Measurements from ENCODE around the gene SERPING1.
"Not testable (repeated sequence)": the region's sequence is repeated elsewhere in the genome, so short reads cannot be mapped to it uniquely, and the experiment has no call there.

SERPING1 gene

GRCh38 chr11:57648801-57649735 is 51.6 kb downstream of the SERPING1 start:
- Histone ChIP-seq H3K9ac (no peak overlapping the region), H3K4me3 (ENCODE audit: low read depth, low read length) (no peak overlapping the region), H3K4me1 (no peaks in the 10 kb centered on the region), H3K79me2 (no peaks in the 10 kb centered on the region), H3K27ac (no peak overlapping the region), H3K9me3 (ENCODE audit: control insufficient read depth, low read length) (no peaks in the 10 kb centered on the region), H2AFZ (no peak overlapping the region), H3K36me3 (ENCODE audit: control insufficient read depth, insufficient read depth, low read length) (no peaks in the 10 kb centered on the region), H3K4me2 (ENCODE audit: low read length) (no peak overlapping the region), H3K27me3 (ENCODE audit: control insufficient read depth, insufficient read depth, low read length) (no peaks in the 10 kb centered on the region)
- TF ChIP-seq, protein P1, sequence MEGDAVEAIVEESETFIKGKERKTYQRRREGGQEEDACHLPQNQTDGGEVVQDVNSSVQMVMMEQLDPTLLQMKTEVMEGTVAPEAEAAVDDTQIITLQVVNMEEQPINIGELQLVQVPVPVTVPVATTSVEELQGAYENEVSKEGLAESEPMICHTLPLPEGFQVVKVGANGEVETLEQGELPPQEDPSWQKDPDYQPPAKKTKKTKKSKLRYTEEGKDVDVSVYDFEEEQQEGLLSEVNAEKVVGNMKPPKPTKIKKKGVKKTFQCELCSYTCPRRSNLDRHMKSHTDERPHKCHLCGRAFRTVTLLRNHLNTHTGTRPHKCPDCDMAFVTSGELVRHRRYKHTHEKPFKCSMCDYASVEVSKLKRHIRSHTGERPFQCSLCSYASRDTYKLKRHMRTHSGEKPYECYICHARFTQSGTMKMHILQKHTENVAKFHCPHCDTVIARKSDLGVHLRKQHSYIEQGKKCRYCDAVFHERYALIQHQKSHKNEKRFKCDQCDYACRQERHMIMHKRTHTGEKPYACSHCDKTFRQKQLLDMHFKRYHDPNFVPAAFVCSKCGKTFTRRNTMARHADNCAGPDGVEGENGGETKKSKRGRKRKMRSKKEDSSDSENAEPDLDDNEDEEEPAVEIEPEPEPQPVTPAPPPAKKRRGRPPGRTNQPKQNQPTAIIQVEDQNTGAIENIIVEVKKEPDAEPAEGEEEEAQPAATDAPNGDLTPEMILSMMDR (IDR thresholded peaks at IDR 0.05): no peak

DNA sequence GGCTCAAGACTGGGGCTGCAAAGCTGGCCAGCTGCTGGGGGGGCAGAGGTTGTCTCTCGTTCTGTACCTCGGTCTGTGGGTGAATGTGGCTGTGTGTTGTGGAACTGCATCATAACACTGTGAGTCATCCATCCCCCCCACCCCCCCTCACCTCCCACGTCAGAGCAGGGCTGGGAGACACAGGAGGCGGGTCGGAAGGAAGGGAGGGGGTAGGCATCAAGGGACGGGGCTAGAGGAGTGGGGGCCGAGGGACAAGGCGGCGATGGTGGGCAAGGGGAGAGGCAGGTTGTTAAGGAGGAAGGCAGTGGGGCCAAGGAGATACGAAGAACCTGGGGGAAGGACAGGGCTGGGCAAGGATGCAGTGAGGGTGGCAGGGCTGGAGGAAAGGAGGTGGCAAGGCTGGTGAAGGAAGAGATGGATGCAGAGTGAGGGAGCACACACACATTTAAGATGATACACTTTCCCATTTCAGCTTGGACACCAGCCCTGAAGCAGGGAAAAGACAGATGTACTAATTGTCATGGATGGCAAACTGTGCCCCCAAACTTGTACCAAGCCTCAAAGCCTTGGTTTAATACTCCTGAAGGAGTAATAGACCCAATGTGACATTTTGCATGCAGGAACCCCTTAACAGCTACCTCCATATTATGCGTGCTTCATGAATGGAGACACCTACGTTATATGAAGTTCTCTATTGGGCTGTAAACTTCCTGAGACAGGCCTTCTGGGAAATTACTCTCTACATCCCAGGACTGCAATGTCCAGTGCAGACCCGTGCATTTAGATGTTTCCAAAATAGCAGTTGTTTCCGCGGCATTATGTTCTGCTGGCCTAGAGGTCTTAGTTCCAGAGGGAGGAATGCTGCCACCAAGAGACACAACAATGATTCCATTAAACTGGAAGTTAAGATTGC is 52.6 kb downstream of the SERPING1 start, which contains the start of gene YPEL4:
YPEL4 (minus strand) TSS at position 87 of the 913 bp plus-strand sequence. CDS start 2,805 bp downstream, outside the sequence.
- Histone ChIP-seq H3K4me1 (no peaks in the 10 kb centered on the region), H3K36me3 (ENCODE audit: control insufficient read depth, insufficient read depth, low read length) (no peaks in the 10 kb centered on the region), H3K79me2 (no peaks in the 10 kb centered on the region), H2AFZ (no peak within 1 kb of the TSS), H3K27me3 (ENCODE audit: control insufficient read depth, insufficient read depth, low read length) (no peaks in the 10 kb centered on the region), H3K9ac (no peak within 1 kb of the TSS), H3K9me3 (ENCODE audit: control insufficient read depth, low read length) (no peaks in the 10 kb centered on the region), H3K4me2 (ENCODE audit: low read length) (no peak within 1 kb of the TSS), H3K4me3 (ENCODE audit: low read depth, low read length) (no peak within 1 kb of the TSS), H3K27ac (no peak within 1 kb of the TSS)
- TF ChIP-seq, protein P1 (IDR thresholded peaks at IDR 0.05): no peak

GRCh38 chr11:57650739-57651090 is 53.2 kb downstream of the SERPING1 start:
- H3K79me2 ChIP-seq: no peaks in the 10 kb centered on the region
- H3K27ac ChIP-seq: no peak overlapping the region
- TF ChIP-seq, protein P1 (IDR thresholded peaks at IDR 0.05): no peak
- H3K9ac ChIP-seq: no peak overlapping the region
- no peak overlapping the region for H3K4me2 ChIP-seq (ENCODE audit: low read length)
- H3K9me3 ChIP-seq (ENCODE audit: control insufficient read depth, low read length): no peaks in the 10 kb centered on the region
- H3K4me3 ChIP-seq (ENCODE audit: low read depth, low read length): no peak overlapping the region
- H3K36me3 ChIP-seq (ENCODE audit: control insufficient read depth, insufficient read depth, low read length): no peaks in the 10 kb centered on the region
- H3K4me1 ChIP-seq: no peaks in the 10 kb centered on the region
- no peaks in the 10 kb centered on the region for H3K27me3 ChIP-seq (ENCODE audit: control insufficient read depth, insufficient read depth, low read length)
- no peak overlapping the region for H2AFZ ChIP-seq

DNA sequence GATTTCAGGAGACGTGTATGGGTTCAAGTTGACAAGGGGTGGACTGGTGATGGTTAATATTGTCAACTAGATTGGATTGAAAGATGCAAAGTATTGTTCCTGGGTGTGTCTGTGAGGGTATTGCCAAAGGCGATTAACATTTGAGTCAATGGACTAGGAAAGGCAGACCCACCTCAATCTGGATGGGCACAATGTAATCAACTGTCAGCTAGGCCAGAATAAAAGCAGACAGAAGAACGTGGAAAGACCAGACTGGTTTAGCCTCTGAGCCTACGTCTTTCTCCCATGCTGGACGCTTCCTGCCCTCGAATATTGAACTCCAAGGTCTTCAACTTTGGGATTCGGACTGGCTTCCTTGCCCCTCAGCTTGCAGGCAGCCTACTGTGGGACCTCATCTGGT is 53.9 kb downstream of the SERPING1 start:
- no peak overlapping the region for H3K4me2 ChIP-seq (ENCODE audit: low read length)
- no peaks in the 10 kb centered on the region for H3K9me3 ChIP-seq (ENCODE audit: control insufficient read depth, low read length)
- TF ChIP-seq, protein P1 (IDR thresholded peaks at IDR 0.05): no peak
- no peak overlapping the region for H3K9ac ChIP-seq
- H3K27me3 ChIP-seq (ENCODE audit: control insufficient read depth, insufficient read depth, low read length): no peaks in the 10 kb centered on the region
- no peak overlapping the region for H3K4me3 ChIP-seq (ENCODE audit: low read depth, low read length)
- no peaks in the 10 kb centered on the region for H3K4me1 ChIP-seq
- no peaks in the 10 kb centered on the region for H3K79me2 ChIP-seq
- no peak overlapping the region for H2AFZ ChIP-seq
- no peaks in the 10 kb centered on the region for H3K36me3 ChIP-seq (ENCODE audit: control insufficient read depth, insufficient read depth, low read length)
- H3K27ac ChIP-seq: no peak overlapping the region

DNA sequence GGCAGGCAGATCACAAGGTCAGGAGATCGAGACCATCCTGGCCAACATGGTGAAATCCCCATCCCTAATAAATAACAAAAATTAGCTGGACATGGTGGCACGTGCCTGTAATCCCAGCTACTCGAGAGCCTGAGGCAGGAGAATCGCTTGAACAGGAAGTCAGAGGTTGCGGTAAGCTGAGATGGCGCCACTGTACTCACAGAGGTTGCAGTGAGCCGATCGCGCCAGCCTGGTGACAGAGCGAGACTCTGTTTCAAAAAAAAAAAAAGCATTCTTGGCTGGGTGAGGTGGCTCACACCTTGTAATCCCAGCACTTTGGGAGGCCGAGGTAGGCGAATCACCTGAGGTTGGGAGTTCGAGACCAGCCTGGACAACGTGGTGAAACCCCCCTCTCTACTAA is 54.7 kb downstream of the SERPING1 start:
- H3K79me2 ChIP-seq; H3K4me3 ChIP-seq (ENCODE audit: low read depth, low read length); H3K27me3 ChIP-seq (ENCODE audit: control insufficient read depth, insufficient read depth, low read length); H3K9ac ChIP-seq; H3K27ac ChIP-seq; H3K36me3 ChIP-seq (ENCODE audit: control insufficient read depth, insufficient read depth, low read length); H3K9me3 ChIP-seq (ENCODE audit: control insufficient read depth, low read length); H2AFZ ChIP-seq; H3K4me1 ChIP-seq; H3K4me2 ChIP-seq (ENCODE audit: low read length): not testable (repeated sequence)
